WTC11 (cell line): Measurements from ENCODE around the gene MTA3. TPM values are rescaled to one million over a fixed set of nuclear protein-coding genes. Genes with fewer than 3 reads are reported as not detected.

ENCODE experiments used
- ATAC-seq: fragments of 200-7000 bp; cut with Tn5 transposase; 2 replicates; pipeline ENCODE4 v1.10.0; 2021; ENCODE audit warnings: mild to moderate bottlenecking, moderate library complexity
- CTCF ChIA-PET: fragments of 300-600 bp; sonication (Branson Sonifier 250); formaldehyde crosslinking; loops from one replicate; lab custom pipeline; 2021; ENCODE audit warnings: antibody characterized with exemption; lab: Charles Lee
- POLR2A ChIA-PET: fragments of 350-600 bp; sonication (Branson Sonifier 250); formaldehyde crosslinking; loops from one replicate; lab custom pipeline; 2021; ENCODE audit warnings: antibody characterized with exemption; lab: Charles Lee
- DNase-seq: peaks from one replicate; pipeline ENCODE4 v3.0.0; 2021; ENCODE audit warnings: low spot score
- H3K27ac Mint-ChIP-seq: 2 replicates; pipeline ENCODE4 v1.8.0; 2021; ENCODE audit warnings: mixed read lengths
- H3K27me3 Mint-ChIP-seq: 2 replicates; pipeline ENCODE4 v1.8.0; 2021; ENCODE audit warnings: low read depth, mild to moderate bottlenecking, moderate library complexity, mixed read lengths
- H3K36me3 Mint-ChIP-seq: 2 replicates; pipeline ENCODE4 v1.8.0; 2021; ENCODE audit warnings: mixed read lengths
- H3K4me1 Mint-ChIP-seq: 2 replicates; pipeline ENCODE4 v1.8.0; 2022; ENCODE audit warnings: mixed read lengths
- H3K4me3 Mint-ChIP-seq: 2 replicates; pipeline ENCODE4 v1.8.0; 2021; ENCODE audit warnings: mild to moderate bottlenecking, moderate library complexity, mixed read lengths
- H3K9me3 Mint-ChIP-seq: 2 replicates; pipeline ENCODE4 v1.8.0; 2021; ENCODE audit warnings: mixed read lengths
- EMX1 ChIP-seq: fragments of 250-450 bp; sonication (Bioruptor Pico); IDR thresholded peaks from 2 replicates; pipeline ENCODE4 v1.8.0; 2021; ENCODE audit warnings: mild to moderate bottlenecking
- ESRRA ChIP-seq: sonication (generic); formaldehyde crosslinking; IDR thresholded peaks from 2 replicates; pipeline ENCODE4 v1.8.1; 2022; ENCODE audit warnings: mild to moderate bottlenecking, missing genetic modification reagents, borderline replicate concordance
- GABPB1 ChIP-seq: sonication (generic); formaldehyde crosslinking; IDR thresholded peaks from 2 replicates; pipeline ENCODE4 v1.8.1; 2023; ENCODE audit warnings: mild to moderate bottlenecking, missing genetic modification reagents
- GTF2I ChIP-seq: fragments of 250-450 bp; sonication (Bioruptor Pico); conservative IDR thresholded peaks from 2 replicates; pipeline ENCODE4 v1.4.0; 2021; ENCODE audit warnings: mild to moderate bottlenecking
- SMAD4 ChIP-seq: sonication (generic); formaldehyde crosslinking; IDR thresholded peaks from 2 replicates; pipeline ENCODE4 v1.8.0; 2022; ENCODE audit warnings: mild to moderate bottlenecking, missing genetic modification reagents
- total RNA-seq: library from RNA; stranded (reverse); gene quantifications from 3 replicates; pipeline ENCODE4 v1.2.3, GENCODE V29; 2021
- TF ChIP-seq, protein P1 (sequence below): sonication (generic); formaldehyde crosslinking; IDR thresholded peaks from 2 replicates; pipeline ENCODE4 v1.8.0; 2023; ENCODE audit warnings: missing genetic modification reagents
- TF ChIP-seq, protein P2 (sequence below): sonication (generic); formaldehyde crosslinking; IDR thresholded peaks from 2 replicates; pipeline ENCODE4 v1.8.1; 2023; ENCODE audit warnings: mild to moderate bottlenecking, missing genetic modification reagents
- TF ChIP-seq, protein P3 (sequence below): sonication (generic); formaldehyde crosslinking; IDR thresholded peaks from 2 replicates; pipeline ENCODE4 v1.8.1; 2023; ENCODE audit warnings: mild to moderate bottlenecking, missing genetic modification reagents, moderate library complexity
- TF ChIP-seq, protein P4 (sequence below): fragments of 250-450 bp; sonication (Bioruptor Pico); IDR thresholded peaks from 2 replicates; pipeline ENCODE4 v1.9.0; 2021; ENCODE audit warnings: mild to moderate bottlenecking
- TF ChIP-seq, protein P5 (sequence below): sonication (generic); formaldehyde crosslinking; IDR thresholded peaks from 2 replicates; pipeline ENCODE4 v1.8.0; 2022; ENCODE audit warnings: missing genetic modification reagents

Gene MTA3
- total RNA-seq, 1 experiment from 2014 or later: 153 TPM

DNA sequence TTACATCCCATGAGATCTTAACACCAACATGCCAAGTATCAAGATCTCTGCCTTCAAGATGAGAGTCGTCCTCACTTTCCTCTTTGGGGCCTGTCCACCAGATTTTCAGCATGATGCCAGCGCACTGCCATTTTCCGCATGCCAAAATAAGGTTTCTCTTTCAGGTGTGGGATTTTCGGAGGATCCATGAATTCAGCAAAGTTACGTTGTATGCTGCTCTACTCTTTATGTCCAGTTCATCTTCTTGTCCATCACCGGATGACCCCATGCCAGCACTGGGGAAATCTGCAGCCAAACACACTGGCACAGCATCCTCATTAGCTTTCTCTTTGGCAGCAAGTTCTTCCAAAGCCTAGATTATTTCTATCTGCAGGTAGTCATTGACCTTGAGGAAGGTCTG is 228.8 kb downstream of the MTA3 start:
- Mint-ChIP-seq H3K27ac (no peak overlapping the region), H3K36me3 (0 out of 2 replicates have a peak, but pooled peaks cover 3% of the 10 kb centered on the region), H3K4me3 (no peak overlapping the region), H3K27me3 (0 out of 2 replicates have a peak, but pooled peaks cover 7% of the 10 kb centered on the region), H3K9me3 (peaks cover 7% of the 10 kb centered on the region), H3K4me1 (peaks cover 33% of the 10 kb centered on the region)
- CTCF ChIA-PET: interaction anchor here (5.8 kb wide), 1 partner anchor 14 kb away, joined by 70 read pairs; no protein-coding TSS in a partner anchor
- TF ChIP-seq, protein P1, sequence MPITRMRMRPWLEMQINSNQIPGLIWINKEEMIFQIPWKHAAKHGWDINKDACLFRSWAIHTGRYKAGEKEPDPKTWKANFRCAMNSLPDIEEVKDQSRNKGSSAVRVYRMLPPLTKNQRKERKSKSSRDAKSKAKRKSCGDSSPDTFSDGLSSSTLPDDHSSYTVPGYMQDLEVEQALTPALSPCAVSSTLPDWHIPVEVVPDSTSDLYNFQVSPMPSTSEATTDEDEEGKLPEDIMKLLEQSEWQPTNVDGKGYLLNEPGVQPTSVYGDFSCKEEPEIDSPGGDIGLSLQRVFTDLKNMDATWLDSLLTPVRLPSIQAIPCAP (CRISPR knock-in tag): no peak
- TF ChIP-seq GTF2I (CRISPR knock-in tag) (no peak), EMX1 (no peak), ESRRA (CRISPR knock-in tag) (no peak)
- TF ChIP-seq, protein P2, sequence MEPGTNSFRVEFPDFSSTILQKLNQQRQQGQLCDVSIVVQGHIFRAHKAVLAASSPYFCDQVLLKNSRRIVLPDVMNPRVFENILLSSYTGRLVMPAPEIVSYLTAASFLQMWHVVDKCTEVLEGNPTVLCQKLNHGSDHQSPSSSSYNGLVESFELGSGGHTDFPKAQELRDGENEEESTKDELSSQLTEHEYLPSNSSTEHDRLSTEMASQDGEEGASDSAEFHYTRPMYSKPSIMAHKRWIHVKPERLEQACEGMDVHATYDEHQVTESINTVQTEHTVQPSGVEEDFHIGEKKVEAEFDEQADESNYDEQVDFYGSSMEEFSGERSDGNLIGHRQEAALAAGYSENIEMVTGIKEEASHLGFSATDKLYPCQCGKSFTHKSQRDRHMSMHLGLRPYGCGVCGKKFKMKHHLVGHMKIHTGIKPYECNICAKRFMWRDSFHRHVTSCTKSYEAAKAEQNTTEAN (CRISPR knock-in tag): no peak
- TF ChIP-seq, protein P3, sequence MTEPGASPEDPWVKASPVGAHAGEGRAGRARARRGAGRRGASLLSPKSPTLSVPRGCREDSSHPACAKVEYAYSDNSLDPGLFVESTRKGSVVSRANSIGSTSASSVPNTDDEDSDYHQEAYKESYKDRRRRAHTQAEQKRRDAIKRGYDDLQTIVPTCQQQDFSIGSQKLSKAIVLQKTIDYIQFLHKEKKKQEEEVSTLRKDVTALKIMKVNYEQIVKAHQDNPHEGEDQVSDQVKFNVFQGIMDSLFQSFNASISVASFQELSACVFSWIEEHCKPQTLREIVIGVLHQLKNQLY (CRISPR knock-in tag): no peak
- no peak for ATAC-seq
- POLR2A ChIA-PET: no interaction called here
- DNase-seq: no peak

DNA sequence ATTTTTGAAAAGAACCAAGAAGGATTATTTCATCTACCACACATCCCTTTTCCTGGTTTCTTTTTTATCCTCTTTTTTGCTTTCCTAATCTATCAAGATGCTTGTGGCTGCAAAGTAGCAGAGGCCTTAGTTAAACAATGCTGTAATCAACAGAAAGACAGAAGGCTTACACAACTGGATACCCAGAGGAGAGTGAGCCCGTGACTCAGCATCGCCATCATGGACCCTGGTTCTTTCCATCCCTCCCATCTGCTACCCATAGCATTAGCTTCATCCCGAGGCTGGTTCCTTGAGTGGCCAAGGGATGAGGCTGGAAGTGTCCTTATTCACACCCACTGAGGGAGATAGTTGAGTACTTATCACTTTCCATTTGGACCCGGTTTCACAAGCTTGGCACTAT is 231.4 kb downstream of the MTA3 start:
- peaks cover 7% of the 10 kb centered on the region for H3K9me3 Mint-ChIP-seq
- 0 out of 2 replicates have a peak, but pooled peaks cover 3% of the 10 kb centered on the region for H3K27me3 Mint-ChIP-seq
- no peak for ATAC-seq
- no peak overlapping the region for H3K27ac Mint-ChIP-seq
- ChIA-PET CTCF (interaction anchor here (1.0 to 1.9 kb wide), 4 partner anchors 10 to 13 kb away, joined by 4 to 10 read pairs (median 6); no protein-coding TSS in a partner anchor), POLR2A (interaction anchor here (1.2 kb wide), 1 partner anchor 10 kb away, joined by 4 read pairs; no protein-coding TSS in a partner anchor)
- no peak overlapping the region for H3K4me3 Mint-ChIP-seq
- peaks cover 16% of the 10 kb centered on the region for H3K4me1 Mint-ChIP-seq
- TF ChIP-seq SMAD4 (CRISPR knock-in tag) (no peak), GABPB1 (0 out of 2 replicates have a peak, but pooled peaks have one; percentile 39)
- TF ChIP-seq, all 79 proteins: peak for 1
- 0 out of 2 replicates have a peak, but pooled peaks cover 3% of the 10 kb centered on the region for H3K36me3 Mint-ChIP-seq
- DNase-seq: no peak

DNA sequence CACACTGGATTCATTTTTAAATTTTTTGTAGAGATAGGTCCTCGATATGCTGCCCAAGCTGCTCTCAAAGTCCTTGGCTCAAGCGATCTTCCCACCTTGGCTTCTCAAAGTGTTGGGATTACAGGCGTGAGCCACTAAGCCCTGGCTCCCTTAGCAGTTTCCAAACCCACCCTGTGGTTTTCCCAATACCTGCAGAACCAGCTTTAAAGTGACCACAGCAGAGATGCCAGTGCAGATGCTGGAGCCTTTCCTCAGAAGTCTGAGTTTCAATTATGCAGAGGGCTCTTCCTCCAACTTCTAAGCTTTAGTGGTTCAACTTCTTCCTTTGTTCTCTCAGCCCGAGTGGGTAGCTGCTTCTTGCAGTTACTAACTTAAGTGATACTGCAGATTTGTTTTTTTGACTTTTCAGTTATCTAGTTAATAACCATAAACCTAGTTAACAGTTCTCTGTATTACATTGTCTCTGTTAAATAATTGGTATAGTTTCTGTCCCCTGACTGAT is 232.1 kb downstream of the MTA3 start:
- ChIA-PET CTCF (interaction anchor here (1.0 to 1.9 kb wide), 4 partner anchors 9 to 14 kb away, joined by 4 to 10 read pairs (median 6); no protein-coding TSS in a partner anchor), POLR2A (interaction anchor here (1.2 kb wide), 1 partner anchor 9 kb away, joined by 4 read pairs; no protein-coding TSS in a partner anchor)
- H3K27ac Mint-ChIP-seq: no peak overlapping the region
- no peak overlapping the region for H3K4me3 Mint-ChIP-seq
- ATAC-seq: no peak
- H3K4me1 Mint-ChIP-seq: peaks cover 13% of the 10 kb centered on the region
- DNase-seq: no peak
- 0 out of 2 replicates have a peak, but pooled peaks cover 3% of the 10 kb centered on the region for H3K36me3 Mint-ChIP-seq
- peaks cover 7% of the 10 kb centered on the region for H3K9me3 Mint-ChIP-seq
- TF ChIP-seq, protein P4, sequence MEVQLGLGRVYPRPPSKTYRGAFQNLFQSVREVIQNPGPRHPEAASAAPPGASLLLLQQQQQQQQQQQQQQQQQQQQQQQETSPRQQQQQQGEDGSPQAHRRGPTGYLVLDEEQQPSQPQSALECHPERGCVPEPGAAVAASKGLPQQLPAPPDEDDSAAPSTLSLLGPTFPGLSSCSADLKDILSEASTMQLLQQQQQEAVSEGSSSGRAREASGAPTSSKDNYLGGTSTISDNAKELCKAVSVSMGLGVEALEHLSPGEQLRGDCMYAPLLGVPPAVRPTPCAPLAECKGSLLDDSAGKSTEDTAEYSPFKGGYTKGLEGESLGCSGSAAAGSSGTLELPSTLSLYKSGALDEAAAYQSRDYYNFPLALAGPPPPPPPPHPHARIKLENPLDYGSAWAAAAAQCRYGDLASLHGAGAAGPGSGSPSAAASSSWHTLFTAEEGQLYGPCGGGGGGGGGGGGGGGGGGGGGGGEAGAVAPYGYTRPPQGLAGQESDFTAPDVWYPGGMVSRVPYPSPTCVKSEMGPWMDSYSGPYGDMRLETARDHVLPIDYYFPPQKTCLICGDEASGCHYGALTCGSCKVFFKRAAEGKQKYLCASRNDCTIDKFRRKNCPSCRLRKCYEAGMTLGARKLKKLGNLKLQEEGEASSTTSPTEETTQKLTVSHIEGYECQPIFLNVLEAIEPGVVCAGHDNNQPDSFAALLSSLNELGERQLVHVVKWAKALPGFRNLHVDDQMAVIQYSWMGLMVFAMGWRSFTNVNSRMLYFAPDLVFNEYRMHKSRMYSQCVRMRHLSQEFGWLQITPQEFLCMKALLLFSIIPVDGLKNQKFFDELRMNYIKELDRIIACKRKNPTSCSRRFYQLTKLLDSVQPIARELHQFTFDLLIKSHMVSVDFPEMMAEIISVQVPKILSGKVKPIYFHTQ (CRISPR knock-in tag): no peak
- TF ChIP-seq, protein P5, sequence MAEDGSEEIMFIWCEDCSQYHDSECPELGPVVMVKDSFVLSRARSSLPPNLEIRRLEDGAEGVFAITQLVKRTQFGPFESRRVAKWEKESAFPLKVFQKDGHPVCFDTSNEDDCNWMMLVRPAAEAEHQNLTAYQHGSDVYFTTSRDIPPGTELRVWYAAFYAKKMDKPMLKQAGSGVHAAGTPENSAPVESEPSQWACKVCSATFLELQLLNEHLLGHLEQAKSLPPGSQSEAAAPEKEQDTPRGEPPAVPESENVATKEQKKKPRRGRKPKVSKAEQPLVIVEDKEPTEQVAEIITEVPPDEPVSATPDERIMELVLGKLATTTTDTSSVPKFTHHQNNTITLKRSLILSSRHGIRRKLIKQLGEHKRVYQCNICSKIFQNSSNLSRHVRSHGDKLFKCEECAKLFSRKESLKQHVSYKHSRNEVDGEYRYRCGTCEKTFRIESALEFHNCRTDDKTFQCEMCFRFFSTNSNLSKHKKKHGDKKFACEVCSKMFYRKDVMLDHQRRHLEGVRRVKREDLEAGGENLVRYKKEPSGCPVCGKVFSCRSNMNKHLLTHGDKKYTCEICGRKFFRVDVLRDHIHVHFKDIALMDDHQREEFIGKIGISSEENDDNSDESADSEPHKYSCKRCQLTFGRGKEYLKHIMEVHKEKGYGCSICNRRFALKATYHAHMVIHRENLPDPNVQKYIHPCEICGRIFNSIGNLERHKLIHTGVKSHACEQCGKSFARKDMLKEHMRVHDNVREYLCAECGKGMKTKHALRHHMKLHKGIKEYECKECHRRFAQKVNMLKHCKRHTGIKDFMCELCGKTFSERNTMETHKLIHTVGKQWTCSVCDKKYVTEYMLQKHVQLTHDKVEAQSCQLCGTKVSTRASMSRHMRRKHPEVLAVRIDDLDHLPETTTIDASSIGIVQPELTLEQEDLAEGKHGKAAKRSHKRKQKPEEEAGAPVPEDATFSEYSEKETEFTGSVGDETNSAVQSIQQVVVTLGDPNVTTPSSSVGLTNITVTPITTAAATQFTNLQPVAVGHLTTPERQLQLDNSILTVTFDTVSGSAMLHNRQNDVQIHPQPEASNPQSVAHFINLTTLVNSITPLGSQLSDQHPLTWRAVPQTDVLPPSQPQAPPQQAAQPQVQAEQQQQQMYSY: no peak
- H3K27me3 Mint-ChIP-seq: 0 out of 2 replicates have a peak, but pooled peaks cover 3% of the 10 kb centered on the region
